ENCODE data around the gene TDRD12.

GRCh38 chr19:32809254-32809653 is 89.7 kb downstream of the TDRD12 start:
- no peak for TF ChIP-seq CTCF (IDR thresholded peaks at IDR 0.05)
- TF ChIP-seq POLR2A (IDR thresholded peaks at IDR 0.05), result no peak

Measured in lower leg skin (tissue), 3 donors.